Amniotic stem cell (primary cell): ENCODE results near the gene TNXB.
"Not testable (repeated sequence)": the region's sequence is repeated elsewhere in the genome, so short reads cannot be mapped to it uniquely, and the experiment has no call there.

ENCODE experiments used
- DNase-seq: peaks from one replicate; lab custom pipeline; 2025; lab: John Stamatoyannopoulos, UW

TNXB gene

DNA sequence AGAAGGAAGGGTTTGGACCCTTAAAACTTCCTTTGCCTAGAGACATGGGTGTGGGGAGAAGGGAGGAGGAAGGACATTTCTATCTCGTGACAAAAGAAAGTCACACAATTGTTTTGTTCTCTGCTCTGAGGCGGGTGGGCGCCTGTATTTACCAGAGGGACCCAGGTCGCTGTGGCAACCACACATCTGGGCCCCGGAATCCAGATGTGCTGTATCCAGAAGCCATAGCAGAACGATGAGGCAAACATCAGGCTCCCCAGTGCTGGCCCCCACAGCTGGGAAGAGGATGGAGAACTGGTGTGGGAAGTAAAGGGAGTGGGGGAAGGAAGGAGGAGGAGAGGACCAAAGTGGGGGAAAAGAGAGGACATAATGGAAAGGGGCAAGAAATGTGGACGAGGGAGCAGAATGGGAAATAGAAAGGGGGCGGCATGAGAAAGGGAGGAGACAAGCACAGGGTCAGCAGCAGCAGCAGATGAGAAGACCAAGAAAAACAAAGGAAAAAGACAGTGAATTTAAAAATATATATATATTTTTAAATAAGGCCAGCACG, 3.4 kb upstream of the TNXB start:
- DNase-seq = no peak

DNA sequence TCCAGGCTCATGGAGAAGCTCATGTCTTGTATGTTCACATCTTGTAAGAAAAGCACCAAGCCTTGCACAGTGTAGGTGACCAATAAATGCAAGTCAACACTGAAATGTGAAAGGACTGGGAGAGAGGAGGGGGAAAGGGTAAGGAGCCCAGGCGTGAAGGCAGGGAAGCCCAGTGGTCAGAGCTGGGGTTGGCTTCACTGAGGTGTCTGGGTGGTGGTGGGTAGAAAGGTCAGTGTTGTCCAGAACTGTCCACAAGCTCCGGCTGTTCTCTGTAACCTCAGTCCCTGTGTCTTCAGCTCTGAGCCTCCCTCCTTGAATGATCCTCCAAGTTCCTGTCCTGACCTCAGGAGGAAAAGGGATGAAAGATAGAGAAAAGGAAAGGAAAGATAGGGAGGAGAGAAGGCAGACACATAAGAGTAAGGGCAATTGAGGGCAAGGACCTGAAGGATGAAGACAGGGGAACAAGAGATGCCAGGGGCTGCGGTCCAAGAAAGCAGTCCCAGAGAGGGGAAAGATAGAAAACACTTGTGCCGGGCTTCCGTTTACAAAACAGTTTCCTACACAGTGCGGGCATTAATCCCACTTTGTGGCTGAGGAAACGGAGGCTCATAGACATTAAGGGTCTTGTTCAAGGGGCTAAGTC, 2.4 kb upstream of the TNXB start:
- no peak for DNase-seq

DNA sequence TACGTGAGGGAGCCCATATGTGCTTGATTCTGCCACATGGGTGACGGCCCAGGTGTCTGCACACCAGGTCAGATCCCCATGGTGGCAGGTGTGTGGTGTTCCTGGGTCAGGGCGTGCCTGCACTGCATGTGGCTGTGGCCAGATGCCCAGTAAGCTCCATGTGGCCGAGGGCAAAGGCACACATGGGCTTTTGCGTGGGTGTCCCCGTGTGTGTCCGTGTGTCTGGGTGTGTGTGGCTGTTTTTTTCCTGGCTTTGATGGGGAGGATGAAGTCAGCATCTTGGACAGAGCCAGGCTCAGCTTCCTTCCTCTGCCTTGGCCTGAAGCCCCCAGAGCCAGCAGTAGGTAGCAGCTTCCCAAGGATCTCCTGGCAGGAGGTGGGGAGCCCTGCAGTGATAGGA, 1.5 kb upstream of the TNXB start:
- no peak for DNase-seq

DNA sequence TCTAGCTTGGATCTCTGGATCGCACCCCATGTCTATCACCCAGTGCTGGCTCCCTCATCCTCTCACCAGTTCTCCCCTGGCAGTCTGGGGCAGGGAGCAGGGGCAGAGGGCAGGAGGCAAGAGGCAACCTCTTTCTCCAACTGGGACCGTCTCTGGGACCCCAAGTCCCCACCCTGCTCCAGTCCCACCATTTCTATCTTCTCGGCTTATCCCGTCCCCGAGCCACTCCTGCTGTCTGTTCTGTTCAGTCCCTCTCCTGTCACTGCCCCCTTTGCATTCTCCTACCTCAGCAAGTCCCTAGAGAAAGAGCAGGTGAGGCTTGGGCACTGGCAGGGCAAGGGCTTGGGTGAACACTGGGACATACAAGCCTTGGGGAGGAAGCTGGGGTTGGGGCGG, 625 bp upstream of the TNXB start:
- DNase-seq = no peak

DNA sequence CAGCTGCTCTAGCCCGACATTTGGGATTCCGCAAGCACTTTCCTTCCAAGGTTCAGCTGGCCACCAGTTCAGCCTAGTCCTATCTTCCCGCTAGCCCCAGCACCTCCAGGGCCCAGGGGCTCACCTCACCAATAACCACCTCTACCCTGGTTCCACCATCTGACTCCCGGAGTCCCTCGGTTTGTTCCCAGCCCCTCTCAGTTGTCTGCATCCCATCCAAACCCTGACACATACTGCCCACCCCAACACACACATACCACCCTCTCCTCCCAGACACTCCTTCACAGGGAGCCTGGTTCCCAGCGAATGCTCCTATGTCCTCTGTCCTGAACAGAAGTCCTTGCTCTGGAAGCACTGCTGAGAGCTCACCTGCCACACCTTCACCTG, 418 bp downstream of the TNXB start:
- no peak for DNase-seq

DNA sequence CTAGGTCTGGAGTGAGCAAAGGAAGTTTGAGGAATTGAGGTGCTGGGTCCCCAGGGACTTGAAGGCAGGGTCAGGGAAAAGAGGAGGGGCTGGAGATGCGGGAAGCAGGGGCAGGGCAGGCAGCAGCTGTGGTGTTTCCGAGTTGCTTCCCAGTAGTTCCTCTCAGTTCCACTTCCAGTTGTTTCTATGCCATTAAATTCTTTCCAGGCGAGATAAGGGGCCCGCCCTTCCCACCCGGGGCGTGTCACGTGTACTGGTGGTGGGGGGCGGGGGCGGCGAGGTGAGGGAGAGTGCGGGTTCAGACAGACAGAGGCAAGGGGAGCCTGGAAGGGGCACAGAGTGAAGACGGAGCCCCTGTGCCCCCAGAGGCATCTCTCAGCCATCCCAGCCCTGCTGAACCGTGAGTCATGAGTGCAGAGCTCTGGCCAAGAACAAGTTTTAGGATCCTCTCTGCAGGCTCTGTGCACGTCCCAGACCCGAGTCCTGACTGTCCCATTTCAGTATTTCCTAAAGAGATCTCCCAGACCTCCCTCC, 977 bp downstream of the TNXB start:
- peak; percentile 22 for DNase-seq

DNA sequence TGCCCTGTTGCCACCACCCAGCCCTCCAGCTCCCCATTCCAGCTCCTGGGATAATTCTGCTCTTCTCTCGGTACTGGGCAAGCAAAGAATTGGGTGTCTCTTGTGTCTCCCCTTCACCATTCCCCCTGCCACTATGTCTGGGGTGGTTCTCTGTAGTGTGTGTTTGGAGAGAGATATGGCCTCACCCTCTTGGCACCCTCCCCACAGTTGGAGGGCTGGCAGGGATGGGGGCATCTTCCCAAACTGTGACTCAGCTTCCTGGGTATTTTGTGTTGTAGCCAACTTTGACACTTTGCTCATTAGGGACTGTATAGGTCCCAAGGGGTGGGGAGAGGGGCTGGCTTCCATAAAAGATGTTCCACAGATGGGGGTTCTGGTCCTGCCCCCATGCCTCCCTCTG, 1.7 kb downstream of the TNXB start:
- DNase-seq = no peak

DNA sequence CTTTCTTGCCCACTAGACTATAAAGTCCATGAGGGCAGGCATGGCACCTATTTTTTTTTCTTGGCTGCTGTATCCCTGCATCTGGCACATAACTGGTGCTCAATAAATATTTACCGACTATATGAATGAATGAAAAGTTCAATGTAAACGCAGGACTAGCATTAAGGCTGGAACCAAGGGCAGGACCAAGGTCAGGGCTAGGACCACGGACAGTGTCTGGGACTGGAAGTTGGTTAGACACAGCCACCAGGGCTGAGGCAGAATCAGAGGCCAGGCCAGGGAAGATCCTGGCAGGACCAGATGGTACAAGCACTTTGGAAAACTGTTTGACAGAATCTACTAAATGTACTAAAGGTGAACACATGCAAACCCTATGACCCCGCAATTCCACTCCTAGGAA, 3.7 kb downstream of the TNXB start:
- no peak for DNase-seq

DNA sequence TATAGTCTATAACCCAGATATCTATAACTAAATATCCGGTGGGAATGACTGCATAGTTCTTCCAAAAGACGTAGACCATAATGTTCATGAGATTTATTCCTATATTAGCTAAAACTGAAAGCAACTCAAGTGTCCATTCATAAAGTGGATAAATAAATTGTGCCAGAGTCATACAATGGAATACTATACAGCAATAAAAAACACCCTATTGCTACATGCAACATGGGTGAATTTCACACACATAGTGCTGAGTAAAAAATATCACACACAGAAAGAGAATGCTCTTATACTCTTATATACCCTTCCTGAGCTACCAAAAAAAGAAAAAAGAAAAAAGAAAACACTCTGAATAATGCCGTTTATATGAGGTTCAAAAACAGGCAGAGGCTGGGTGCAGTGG, 6.9 kb downstream of the TNXB start:
- DNase-seq = no peak

DNA sequence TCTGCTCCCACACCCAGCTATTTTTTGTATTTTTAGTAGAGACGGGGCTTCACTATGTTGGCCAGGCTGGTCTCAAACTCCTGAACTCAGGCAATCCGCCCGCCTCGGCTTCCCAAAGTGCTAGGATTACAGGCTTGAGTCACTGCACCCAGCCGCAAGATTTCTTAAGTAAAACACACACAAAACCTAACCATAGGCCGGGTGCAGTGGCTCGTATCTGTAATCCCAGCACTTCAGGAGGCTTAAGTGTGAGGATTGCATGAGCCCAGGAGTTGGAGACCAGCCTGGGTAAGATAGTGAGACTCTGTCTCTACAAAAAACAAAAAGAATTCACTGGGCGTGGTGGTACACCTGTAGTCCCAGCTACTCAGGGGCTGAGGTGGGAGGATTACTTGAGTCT, 8.9 kb downstream of the TNXB start:
- not testable (repeated sequence) for DNase-seq

DNA sequence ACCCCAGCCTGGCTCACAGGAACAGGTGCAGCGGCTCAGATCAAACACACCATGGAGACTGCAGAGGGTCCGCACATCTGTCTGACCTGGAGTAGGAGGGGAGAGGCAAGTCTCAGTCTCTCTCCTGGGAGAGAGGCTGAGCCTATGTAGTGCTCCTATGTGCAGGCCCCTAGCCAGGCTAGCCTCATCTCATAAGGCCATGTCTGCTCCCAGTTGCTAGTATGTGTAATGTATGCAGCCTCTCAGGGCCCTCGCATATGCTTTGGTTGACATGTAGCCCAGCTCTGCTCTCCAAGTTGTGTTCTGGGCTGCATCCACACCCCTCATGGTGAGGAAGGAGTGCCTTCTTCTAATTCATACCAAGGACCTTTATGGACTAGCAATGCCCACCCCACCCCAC, 11.8 kb downstream of the TNXB start:
- no peak for DNase-seq

DNA sequence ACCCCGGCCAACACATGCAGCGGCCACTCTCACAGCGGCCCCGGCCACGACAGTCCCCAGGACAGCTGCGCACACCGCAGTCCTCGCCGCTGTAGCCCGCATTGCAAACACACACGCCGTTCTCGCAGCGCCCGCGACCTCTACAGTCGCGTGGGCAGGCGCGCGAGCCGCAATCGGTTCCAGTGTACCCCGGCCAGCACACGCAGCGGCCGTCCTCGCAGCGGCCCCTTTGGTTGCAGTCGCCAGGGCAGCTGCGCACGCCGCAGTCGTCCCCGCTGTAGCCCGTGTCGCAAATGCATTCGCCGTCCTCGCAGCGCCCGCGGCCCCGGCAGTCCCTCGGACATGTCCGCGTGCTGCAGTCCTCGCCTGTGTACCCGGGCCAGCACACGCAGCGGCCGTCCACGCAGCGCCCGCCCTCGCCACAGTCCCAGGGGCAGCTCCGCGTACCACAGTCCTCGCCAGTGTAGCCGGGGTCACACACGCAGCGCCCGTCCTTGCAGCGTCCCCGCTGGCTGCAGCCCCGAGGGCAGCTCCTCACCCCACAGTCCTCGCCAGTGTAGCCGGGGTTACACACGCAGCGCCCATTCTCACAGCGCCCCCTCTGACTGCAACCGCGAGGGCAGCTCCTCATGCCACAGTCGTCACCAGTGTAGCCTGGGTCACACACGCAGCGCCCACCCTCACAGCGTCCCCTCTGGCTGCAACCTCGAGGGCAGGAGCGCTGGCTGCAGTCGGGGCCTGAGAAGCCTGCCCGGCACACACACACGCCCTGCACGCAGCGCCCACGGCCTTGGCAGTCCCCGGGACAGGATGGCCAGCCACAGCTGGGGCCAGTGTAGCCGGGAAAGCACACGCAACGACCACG, 12.5 kb downstream of the TNXB start:
- DNase-seq = no peak

DNA sequence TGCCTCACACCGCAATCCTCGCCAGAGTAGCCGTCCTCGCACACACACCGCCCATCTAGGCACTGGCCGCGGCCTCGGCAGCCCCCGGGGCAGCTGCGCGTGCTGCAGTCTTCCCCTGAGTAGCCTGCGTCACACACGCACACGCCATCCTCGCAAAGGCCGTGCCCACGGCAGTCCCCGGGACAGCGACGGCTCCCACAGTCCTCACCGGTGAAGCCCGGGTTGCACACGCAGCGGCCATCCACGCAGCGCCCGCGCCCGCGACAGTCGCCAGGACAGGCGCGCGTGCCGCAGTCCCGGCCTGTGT, 13.1 kb downstream of the TNXB start:
- no peak for DNase-seq

DNA sequence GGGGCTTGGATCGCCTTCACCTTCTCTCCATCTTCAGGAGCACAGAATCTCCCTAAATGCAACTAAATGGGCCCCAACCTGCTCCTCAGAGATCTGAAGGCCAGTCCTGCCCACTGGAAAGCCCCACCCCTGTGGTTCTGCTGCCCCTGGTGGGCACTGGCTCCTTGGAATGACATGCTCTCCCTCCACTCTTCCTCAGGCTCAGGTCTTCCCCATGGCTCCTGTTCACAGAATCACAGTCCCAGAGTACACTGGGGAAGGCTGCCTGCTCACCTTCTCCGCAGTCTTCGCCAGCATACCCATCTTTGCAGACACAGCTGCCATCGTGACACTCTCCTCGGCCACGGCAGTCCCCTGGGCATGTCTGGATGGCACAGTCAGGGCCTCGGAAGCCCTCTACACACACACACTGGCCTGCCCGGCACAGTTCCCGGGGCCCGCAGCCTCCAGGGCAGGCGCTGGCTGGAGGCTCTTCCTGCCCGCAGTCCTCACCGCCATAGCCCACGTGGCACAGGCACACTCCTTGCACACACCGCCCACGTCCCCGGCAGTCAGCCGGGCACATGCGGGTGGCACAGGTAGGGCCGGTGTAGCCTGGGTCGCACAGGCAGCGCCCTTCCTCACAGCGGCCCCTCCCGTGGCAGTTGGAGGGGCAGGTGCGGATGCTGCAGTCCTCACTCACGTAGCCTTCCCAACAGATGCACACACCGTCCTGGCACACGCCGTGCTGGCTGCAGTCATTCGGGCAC, 13.6 kb downstream of the TNXB start:
- DNase-seq = no peak

DNA sequence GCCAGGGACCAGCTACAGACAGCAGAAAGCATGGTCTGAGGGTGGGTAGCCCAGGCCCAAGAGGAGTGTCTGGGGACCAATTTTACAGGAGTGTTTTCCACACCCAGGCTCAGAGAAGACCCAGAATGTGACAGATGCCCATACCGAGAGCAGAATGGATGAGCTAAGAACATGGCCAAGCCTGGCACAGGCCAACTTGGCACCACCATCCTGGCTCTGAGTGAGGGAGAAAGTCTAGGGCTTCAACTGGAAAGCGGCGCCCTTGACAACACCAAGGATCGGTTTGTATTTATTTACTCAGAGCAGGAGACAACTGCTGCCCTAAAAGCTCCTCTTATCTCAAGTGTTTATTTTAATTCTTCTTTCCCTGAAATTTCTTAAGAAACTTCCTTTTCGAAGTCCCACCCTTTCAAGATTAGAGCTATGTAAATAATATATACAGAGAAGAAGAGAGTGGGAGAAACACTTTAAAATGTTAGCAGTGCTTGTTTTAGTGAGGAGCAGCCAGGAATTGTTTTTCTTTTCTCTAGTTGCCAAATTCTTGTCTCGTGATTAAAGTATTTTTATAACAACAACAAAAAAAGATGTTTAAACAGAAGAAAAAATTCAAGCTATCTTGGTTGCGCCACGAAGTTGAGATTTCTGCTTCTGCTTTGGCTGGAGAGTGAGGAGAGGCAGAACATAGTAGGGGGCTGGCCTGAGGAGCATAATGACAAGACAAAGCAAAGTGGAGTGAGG, 16.2 kb downstream of the TNXB start:
- DNase-seq = peak; percentile 12

DNA sequence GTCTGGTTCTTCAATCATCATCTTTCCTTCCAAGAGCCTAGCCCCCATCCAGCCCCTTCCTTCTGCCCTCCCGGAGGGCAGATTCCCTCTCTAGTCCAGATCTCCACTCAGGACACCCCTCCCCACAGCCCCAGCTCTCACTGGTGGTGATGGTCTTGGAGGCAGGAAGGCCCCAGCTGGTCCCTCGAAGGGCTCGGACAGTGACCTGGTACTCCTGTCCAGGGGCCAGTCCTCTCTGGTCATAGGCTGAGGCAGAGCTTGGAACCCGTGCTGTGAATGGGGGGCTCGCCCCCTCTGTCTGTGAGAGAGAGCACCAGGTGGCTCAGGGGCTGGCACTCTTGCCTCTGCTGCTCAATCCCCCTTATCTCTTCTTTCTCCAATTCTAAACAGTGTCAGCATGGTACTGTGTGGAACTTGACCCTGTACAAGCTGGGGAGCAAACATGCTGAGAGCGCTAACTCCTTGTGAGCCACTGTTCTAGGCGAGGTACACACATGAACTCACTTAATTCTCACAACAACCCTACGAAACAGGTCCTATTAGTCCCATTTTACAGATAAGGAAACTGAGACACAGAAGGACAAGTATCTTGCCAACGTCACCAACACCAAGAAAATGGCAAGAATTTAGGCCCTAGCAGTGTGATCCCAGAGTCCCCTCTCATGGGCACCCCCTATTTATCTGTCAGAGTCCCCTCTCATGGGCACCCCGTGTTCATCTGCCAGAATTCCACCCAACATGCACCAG, 19.9 kb downstream of the TNXB start:
- DNase-seq = no peak

DNA sequence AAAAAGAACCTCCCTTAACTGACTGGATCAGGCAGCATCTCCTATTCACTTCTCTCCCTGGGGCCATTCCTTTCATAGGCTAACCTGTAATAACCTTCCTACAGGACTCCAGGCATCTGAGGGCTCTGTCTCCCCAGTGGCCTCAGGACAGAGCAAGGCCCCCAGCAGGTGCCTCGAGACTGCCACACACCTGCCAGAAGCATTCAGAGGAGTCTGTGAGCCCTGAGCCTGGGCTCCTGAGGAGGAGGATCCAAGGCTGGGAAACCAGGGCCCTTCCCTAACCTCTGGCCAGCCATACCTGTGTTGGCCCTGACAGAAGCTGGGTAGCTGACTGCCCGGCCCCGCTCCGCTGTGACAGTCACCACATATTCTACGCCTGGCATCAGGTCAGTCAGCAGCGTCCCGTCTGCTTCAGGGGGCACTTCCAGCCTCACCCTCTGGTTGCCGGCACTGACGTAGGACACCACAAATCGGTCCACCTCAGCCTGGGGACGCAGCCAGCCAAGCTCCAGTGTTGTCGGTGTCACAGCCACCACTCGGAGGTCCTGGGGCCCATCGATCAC, 20.6 kb downstream of the TNXB start:
- DNase-seq = no peak

DNA sequence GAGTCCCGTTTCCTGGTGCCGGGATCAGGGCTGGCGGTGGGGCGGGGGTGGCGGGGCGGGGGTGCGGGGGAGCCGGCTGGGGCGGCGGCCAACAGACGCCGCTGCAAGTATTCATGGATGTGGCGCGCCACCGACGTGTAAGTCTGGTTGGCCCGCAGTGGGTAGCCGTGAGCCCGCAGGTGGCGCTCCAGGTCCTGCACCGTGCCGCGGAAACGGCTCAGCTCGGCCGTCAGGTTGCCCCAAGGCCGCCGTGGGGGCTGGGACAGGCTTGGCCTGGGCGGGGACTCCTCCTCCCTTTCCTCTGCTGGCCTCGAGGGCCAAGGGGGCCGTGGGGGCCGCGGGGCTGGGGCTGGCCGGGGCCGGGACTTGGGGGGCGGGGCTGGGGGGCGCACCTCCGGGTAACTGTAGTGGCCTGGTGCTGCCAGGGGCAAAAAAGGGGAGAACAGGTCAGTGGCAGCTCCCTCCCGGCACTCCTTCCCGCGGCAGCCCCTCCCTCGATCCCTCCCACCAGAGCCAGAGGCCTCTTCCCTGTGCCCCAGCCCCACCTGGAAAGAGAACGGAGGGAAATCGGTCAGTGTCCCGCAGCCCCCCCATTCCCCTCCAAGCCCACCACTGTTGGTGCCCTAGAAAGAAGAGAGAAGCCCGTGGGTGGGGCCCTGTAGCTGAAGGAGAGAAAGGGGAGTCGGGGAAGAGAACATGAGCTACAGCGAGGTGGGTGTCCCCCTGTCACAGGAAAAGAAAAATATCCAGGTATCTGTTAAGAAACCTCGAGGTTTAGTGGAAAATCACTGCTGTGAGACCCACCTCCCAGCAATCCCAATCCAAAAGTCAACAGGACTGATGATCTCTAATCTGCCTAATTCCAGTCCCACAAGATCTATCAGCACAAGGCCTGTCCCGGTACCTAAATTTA, 21.3 kb downstream of the TNXB start:
- peak; percentile 31 for DNase-seq

DNA sequence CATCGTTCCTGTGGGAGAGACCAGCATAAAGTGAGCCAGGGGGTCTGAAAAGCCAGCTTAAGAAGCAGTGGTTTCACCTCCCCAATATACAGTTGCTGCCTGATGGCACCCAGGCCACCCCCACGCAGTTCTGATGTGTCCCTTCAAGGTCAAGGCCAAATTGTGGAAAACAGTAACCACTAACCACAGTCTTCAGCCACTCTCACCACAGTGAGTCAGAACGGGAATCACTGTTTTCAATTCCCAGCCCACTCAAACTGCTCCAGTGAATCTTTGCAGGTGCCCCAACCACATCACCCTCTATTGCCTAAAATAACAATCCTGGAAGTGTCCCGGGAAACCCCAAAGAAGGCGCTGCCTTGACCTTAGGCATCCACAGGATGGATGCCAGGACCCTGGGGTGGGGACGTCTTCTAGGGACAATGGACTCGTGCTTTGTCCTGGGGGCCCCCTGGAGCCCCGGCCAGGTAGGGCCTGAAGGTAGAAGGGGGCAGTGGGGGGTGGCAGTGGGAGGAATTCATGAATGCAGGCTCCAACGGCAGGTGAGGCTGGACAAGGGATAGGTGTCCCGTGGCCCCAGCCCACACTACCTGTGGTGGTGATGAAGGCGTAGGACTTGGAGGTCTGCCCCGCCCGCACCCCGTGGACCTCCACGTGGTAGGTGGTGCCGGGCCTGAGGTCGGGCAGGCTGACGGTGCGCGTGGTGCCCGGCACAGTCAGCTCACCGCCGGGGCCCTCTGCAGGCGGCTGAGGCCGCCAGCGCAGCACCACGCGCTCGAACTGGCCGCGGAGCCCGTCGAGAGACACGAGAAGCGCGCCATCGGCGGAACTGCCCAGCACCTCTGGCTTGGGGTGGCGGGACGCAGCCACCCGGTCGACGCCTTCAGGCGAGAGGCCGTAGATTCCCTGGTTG, 22.2 kb downstream of the TNXB start:
- DNase-seq = peak; percentile 6
